Sigmoid colon (tissue), 4 donors: ENCODE results near the gene TMPRSS11D.

ENCODE experiments used
- CTCF ChIP-seq, 4 experiments: fragments of 450-650 bp in 3 of 4; fragments of 200-600 bp in 1 of 4; IDR thresholded peaks; one replicate each; pipeline ENCODE4 v1.5.1; 2016 to 2019; ENCODE audit warnings: antibody characterized with exemption in 4 of 4, mild to moderate bottlenecking in 3 of 4, moderate library complexity in 2 of 4
- POLR2A ChIP-seq, 2 donors: fragments of 450-650 bp; IDR thresholded peaks; one replicate each; pipeline ENCODE4 v1.6.1; 2016; ENCODE audit warnings: antibody characterized with exemption in 2 of 2, mild to moderate bottlenecking in 2 of 2, moderate library complexity in 2 of 2
- POLR2AphosphoS5 ChIP-seq, 4 donors: sonication (generic); formaldehyde crosslinking; IDR thresholded peaks; one replicate each; pipeline ENCODE4 v1.6.1; 2017; ENCODE audit warnings: antibody characterized with exemption in 4 of 4

- TF ChIP-seq CTCF (IDR thresholded peaks at IDR 0.05) (no peak), POLR2AphosphoS5 (IDR thresholded peaks at IDR 0.05) (no peak), POLR2A (IDR thresholded peaks at IDR 0.05) (no peak)
Measured at GRCh38 chr4:67873116-67873515, 10.7 kb downstream of the TMPRSS11D start.
